ENCODE measurements around the gene VMP1.

Gene VMP1

DNA sequence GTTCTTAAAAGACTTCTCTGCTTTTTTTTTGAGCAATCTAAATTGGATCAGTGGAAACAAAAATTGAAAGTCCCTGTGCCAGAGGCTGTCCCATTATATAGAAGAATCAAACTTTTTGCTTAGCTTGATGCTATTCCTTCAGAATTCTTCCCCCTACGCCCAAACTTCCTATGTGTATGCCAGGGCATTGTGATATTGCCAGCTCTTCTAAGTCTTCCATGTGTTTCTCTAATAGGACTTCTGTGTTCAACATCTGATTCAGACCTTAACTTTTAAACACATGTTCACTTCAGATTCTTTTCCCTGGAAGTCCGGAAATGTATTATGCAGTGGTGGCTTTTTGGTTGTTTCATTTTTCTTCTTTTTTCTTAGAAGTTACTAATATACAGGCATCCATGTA is 19.0 kb upstream of the VMP1 start:
- no peak for DNase-seq (ENCODE audit: extremely low read depth, low read depth)
- TF ChIP-seq, protein P1, sequence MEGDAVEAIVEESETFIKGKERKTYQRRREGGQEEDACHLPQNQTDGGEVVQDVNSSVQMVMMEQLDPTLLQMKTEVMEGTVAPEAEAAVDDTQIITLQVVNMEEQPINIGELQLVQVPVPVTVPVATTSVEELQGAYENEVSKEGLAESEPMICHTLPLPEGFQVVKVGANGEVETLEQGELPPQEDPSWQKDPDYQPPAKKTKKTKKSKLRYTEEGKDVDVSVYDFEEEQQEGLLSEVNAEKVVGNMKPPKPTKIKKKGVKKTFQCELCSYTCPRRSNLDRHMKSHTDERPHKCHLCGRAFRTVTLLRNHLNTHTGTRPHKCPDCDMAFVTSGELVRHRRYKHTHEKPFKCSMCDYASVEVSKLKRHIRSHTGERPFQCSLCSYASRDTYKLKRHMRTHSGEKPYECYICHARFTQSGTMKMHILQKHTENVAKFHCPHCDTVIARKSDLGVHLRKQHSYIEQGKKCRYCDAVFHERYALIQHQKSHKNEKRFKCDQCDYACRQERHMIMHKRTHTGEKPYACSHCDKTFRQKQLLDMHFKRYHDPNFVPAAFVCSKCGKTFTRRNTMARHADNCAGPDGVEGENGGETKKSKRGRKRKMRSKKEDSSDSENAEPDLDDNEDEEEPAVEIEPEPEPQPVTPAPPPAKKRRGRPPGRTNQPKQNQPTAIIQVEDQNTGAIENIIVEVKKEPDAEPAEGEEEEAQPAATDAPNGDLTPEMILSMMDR (IDR thresholded peaks at IDR 0.05; ENCODE audit: low read depth, low read length, missing control alignments), result no peak
- no peak overlapping the region for H3K4me3 ChIP-seq (replicated peaks; ENCODE audit: low read depth, low read length)

DNA sequence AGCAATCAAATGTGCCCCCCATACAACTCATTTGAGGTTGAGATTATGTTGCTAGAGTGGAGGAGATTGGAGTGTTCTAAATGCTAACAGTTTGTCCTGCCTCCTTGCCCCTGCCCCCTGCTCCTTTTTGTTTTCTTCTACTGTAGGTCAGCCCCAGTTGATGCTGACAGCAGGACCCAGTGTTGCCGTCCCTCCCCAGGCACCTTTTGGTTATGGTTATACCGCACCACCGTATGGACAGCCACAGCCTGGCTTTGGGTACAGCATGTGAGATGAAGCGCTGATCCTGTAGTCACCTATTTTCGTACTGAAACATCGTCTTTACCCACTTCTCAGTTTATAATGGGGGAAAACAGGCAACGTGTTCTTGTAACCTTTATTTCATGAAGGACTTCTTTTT is 13.9 kb upstream of the VMP1 start:
- DNase-seq (ENCODE audit: extremely low read depth, low read depth), result no peak
- TF ChIP-seq, protein P1 (IDR thresholded peaks at IDR 0.05; ENCODE audit: low read depth, low read length, missing control alignments), result no peak
- no peak overlapping the region for H3K4me3 ChIP-seq (replicated peaks; ENCODE audit: low read depth, low read length)

DNA sequence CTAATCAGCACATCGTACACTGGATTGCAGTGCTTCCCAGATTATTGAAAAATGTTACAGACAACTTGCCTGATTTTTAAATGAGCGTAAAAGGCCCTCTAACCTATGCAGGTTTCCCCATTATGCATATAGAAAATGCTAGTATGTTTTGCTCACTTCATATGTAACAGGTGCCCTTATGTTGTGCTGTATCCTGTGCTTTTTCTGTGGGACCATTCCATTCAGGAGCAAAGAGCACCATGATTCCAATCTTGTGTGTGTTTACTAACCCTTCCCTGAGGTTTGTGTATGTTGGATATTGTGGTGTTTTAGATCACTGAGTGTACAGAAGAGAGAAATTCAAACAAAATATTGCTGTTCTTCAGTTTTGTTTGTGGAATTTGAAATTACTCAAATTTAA is 13.1 kb upstream of the VMP1 start:
- no peak overlapping the region for H3K4me3 ChIP-seq (replicated peaks; ENCODE audit: low read depth, low read length)
- TF ChIP-seq, protein P1 (IDR thresholded peaks at IDR 0.05; ENCODE audit: low read depth, low read length, missing control alignments), result no peak
- no peak for DNase-seq (ENCODE audit: extremely low read depth, low read depth)

DNA sequence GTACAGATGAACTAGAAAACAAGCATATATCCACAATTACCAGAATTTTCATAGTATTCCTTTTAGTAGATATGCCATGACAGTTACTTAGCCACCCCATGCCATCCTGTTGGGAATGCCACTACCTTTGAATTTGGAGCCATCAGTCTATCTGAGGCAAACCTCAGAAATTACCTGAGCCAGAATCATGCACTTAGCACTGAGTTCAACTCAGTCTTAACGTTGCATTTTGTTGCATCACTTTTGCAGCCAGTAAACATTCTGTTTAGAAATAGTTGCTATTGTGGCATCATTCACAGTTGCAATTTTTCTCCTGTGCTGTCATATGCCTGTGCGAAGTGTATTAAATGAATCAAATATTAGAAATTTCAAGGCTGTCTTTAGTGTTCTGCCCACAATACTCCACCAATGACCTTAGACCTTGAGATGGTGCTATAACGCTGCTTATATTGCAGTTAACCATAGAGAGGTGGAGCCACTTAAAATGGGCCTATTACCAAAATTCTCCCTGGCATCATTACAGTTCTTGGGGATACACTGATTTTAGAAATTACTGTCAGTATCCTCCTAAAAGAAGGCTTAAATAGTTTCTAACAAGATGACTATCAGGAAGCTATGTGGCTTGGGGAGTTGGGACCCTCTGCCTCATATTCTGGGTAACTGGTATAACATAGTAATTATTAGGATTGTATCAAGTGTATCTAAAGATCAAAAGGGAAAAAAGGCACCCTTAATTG is 11.3 kb upstream of the VMP1 start:
- no peak overlapping the region for H3K4me3 ChIP-seq (replicated peaks; ENCODE audit: low read depth, low read length)
- TF ChIP-seq, protein P1 (IDR thresholded peaks at IDR 0.05; ENCODE audit: low read depth, low read length, missing control alignments), result no peak
- no peak for DNase-seq (ENCODE audit: extremely low read depth, low read depth)

DNA sequence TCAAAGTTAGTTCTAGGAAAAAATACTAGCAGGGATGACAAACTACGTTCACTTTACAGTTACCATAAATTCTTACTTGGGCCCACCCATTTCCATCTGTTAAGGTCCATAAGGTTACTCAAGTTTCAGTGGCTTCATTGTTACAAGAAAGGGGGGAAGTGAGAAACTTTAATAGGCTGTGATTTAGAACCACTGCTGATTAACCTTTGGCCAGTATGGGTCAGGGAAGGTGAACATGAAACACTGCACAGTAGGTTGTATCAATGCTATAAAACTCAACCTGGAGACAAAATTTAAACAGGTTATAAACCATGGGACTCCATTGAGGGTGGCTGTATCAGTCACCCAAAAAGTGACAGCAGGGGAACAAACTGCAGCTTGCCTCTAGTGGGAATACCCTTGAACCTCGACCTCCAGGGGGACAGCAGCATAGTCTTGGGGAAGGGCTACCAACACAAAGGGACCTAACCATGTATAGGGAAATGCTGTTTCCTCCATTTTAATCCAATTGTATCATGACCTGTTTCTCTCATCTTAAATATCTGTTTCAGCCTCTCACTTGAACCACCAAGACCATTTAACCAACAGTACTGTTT is 10.7 kb upstream of the VMP1 start:
- no peak for DNase-seq (ENCODE audit: extremely low read depth, low read depth)
- TF ChIP-seq, protein P1 (IDR thresholded peaks at IDR 0.05; ENCODE audit: low read depth, low read length, missing control alignments), result no peak
- H3K4me3 ChIP-seq (replicated peaks; ENCODE audit: low read depth, low read length), result no peak overlapping the region

DNA sequence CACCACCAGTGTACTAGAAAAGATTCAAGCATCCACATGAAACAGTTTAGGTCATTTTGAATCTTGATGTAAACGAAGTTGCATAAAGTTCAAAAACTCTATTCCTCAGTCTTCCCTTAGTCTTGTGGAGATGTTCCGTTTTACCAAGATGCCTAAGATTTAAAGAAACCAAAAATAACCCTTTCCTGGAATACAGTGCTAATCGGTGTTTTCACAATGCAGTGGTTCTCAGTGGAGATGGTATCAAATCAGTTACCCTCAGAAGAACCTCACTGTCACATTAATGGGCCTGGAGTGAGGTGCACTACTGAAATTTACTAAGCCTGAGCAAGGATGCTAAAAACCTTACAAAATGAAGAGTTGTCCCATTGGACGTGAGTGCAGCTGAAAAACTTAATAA is 9.3 kb upstream of the VMP1 start:
- DNase-seq (ENCODE audit: extremely low read depth, low read depth), result no peak
- TF ChIP-seq, protein P1 (IDR thresholded peaks at IDR 0.05; ENCODE audit: low read depth, low read length, missing control alignments), result no peak
- H3K4me3 ChIP-seq (replicated peaks; ENCODE audit: low read depth, low read length), result no peak overlapping the region
